Measurements from ENCODE around the gene C8A.

Gene C8A

GRCh38 chr1:56816909-56817308 lies 37.7 kb upstream of the C8A start:
- no peak overlapping the region for H3K27ac ChIP-seq (replicated peaks)
- H3K4me3 ChIP-seq (replicated peaks; ENCODE audit: insufficient read depth, low read length): no peak overlapping the region
- no peak for TF ChIP-seq POLR2AphosphoS5 (IDR thresholded peaks at IDR 0.05; ENCODE audit: low read depth)
- TF ChIP-seq CTCF (IDR thresholded peaks at IDR 0.05; ENCODE audit: insufficient read depth, low read length): no peak
- TF ChIP-seq REST (IDR thresholded peaks at IDR 0.05; ENCODE audit: insufficient replicate concordance, low read depth): no peak
- no peak for TF ChIP-seq SPI1 (IDR thresholded peaks at IDR 0.05; ENCODE audit: borderline replicate concordance, low read depth)
- TF ChIP-seq GABPA (IDR thresholded peaks at IDR 0.05; ENCODE audit: low read depth): no peak
- DNase-seq (ENCODE audit: low read depth in 1 of 2, low spot score in 1 of 2): no peak
- no peaks in the 10 kb centered on the region for H3K27me3 ChIP-seq (ENCODE audit: insufficient read depth, poor library complexity, severe bottlenecking)

GRCh38 chr1:56817716-56818463 lies 36.7 kb upstream of the C8A start:
- DNase-seq (ENCODE audit: low read depth in 1 of 2, low spot score in 1 of 2): no peak
- Histone ChIP-seq H3K27ac (replicated peaks) (no peak overlapping the region), H3K27me3 (ENCODE audit: insufficient read depth, poor library complexity, severe bottlenecking) (no peaks in the 10 kb centered on the region), H3K4me3 (replicated peaks; ENCODE audit: insufficient read depth, low read length) (no peak overlapping the region)
- TF ChIP-seq GABPA (IDR thresholded peaks at IDR 0.05; ENCODE audit: low read depth) (no peak), POLR2AphosphoS5 (IDR thresholded peaks at IDR 0.05; ENCODE audit: low read depth) (no peak), SPI1 (IDR thresholded peaks at IDR 0.05; ENCODE audit: borderline replicate concordance, low read depth) (no peak), CTCF (IDR thresholded peaks at IDR 0.05; ENCODE audit: insufficient read depth, low read length) (no peak)

- no peak within 1 kb of the TSS for H3K27ac ChIP-seq (replicated peaks)
- no peak for DNase-seq (ENCODE audit: low read depth in 1 of 2, low spot score in 1 of 2)
- TF ChIP-seq REST (IDR thresholded peaks at IDR 0.05; ENCODE audit: insufficient replicate concordance, low read depth) (no peak), SPI1 (IDR thresholded peaks at IDR 0.05; ENCODE audit: borderline replicate concordance, low read depth) (no peak), GABPA (IDR thresholded peaks at IDR 0.05; ENCODE audit: low read depth) (no peak), POLR2AphosphoS5 (IDR thresholded peaks at IDR 0.05; ENCODE audit: low read depth) (no peak)
- no peak within 1 kb of the TSS for H3K4me3 ChIP-seq (replicated peaks; ENCODE audit: insufficient read depth, low read length)
- no peaks in the 10 kb centered on the region for H3K27me3 ChIP-seq (ENCODE audit: insufficient read depth, poor library complexity, severe bottlenecking)
Measured at GRCh38 chr1:56819387-56819899, 35.2 kb upstream of the C8A start, which contains the start of gene FYB2. TSS of gene FYB2 (minus strand) at chr1:56819404. CDS start at chr1:56819290, 114 bp downstream.

GRCh38 chr1:56820755-56821461 lies 33.7 kb upstream of the C8A start:
- DNase-seq (ENCODE audit: low read depth in 1 of 2, low spot score in 1 of 2): peak; percentile 31 to 68
- TF ChIP-seq SPI1 (IDR thresholded peaks at IDR 0.05; ENCODE audit: borderline replicate concordance, low read depth) (no peak), POLR2AphosphoS5 (IDR thresholded peaks at IDR 0.05; ENCODE audit: low read depth) (no peak), REST (IDR thresholded peaks at IDR 0.05; ENCODE audit: insufficient replicate concordance, low read depth) (no peak), CTCF (IDR thresholded peaks at IDR 0.05; ENCODE audit: insufficient read depth, low read length) (peak; percentile 97), GABPA (IDR thresholded peaks at IDR 0.05; ENCODE audit: low read depth) (no peak)
- Histone ChIP-seq H3K4me3 (replicated peaks; ENCODE audit: insufficient read depth, low read length) (no peak overlapping the region), H3K27me3 (ENCODE audit: insufficient read depth, poor library complexity, severe bottlenecking) (no peaks in the 10 kb centered on the region), H3K27ac (replicated peaks) (no peak overlapping the region)
